Breast epithelium (tissue), 4 donors: ENCODE results near the gene EMX2. TPM values are rescaled to one million over a fixed set of nuclear protein-coding genes. Genes with fewer than 3 reads are reported as not detected.

ENCODE experiments used
- DNase-seq, 2 donors: peaks; one replicate each; pipeline ENCODE4 v3.0.0-alpha.2; 2019; ENCODE audit warnings: low spot score in 2 of 2
- H3K27ac ChIP-seq, 2 donors: fragments of 200-600 bp; sonication (generic) in 1 of 2; one replicate each; pipeline ENCODE4 v1.5.1; 2016 to 2019; ENCODE audit warnings: mild to moderate bottlenecking in 1 of 2
- H3K27me3 ChIP-seq, 2 donors: fragments of 200-600 bp; sonication (generic) in 1 of 2; one replicate each; pipeline versions ENCODE4 v1.5.1 to v1.6.0; 2017 to 2019; ENCODE audit warnings: control low read depth in 1 of 2, mild to moderate bottlenecking in 1 of 2
- H3K36me3 ChIP-seq: fragments of 200-600 bp; one replicate; pipeline ENCODE4 v1.5.1; 2019
- H3K4me1 ChIP-seq, 2 donors: fragments of 200-600 bp; sonication (generic); one replicate each; pipeline ENCODE4 v1.5.1; 2016 to 2019; ENCODE audit warnings: control low read depth in 1 of 2
- H3K4me3 ChIP-seq, 3 donors: fragments of 200-600 bp; sonication (generic); 1 replicate in 2 of 3; 2 replicates in 1 of 3; pipeline ENCODE4 v1.5.1; 2016 to 2019; ENCODE audit warnings: mild to moderate bottlenecking in 3 of 3, moderate library complexity in 2 of 3
- H3K9me3 ChIP-seq, 2 donors: fragments of 200-600 bp; sonication (generic) in 1 of 2; one replicate each; pipeline ENCODE4 v1.5.1; 2016 to 2019; ENCODE audit warnings: control low read depth in 1 of 2
- CTCF ChIP-seq, 3 donors: fragments of 450-650 bp; IDR thresholded peaks; one replicate each; pipeline ENCODE4 v1.5.1; 2016 to 2017; ENCODE audit warnings: antibody characterized with exemption in 3 of 3, mild to moderate bottlenecking in 3 of 3, moderate library complexity in 3 of 3
- POLR2A ChIP-seq: fragments of 450-650 bp; IDR thresholded peaks from one replicate; pipeline ENCODE4 v1.6.1; 2016; ENCODE audit warnings: antibody characterized with exemption, mild to moderate bottlenecking, moderate library complexity
- POLR2AphosphoS5 ChIP-seq, 3 donors: sonication (generic); formaldehyde crosslinking; IDR thresholded peaks; one replicate each; pipeline ENCODE4 v1.6.1; 2017; ENCODE audit warnings: antibody characterized with exemption in 3 of 3
- intact Hi-C: fragments of 100-400 bp; cut with DNase I; formaldehyde crosslinking; loops from one replicate; pipeline ENCODE4 v1.15.1; 2023; ENCODE audit warnings: low total_unique reads
- total RNA-seq, 3 donors: library from RNA; depleted of rRNA; stranded (reverse); fragments of >200 nt; gene quantifications; one replicate each; pipeline ENCODE4 v1.1.0, GENCODE V29; 2016

EMX2 gene
- total RNA-seq, 3 donors from 2014 or later = 0.29 to 7.8 (median 0.98) TPM

GRCh38 chr10:117555863-117556262 lies 13.3 kb downstream of the EMX2 start:
- no peaks in the 10 kb centered on the region for H3K36me3 ChIP-seq
- no peak for DNase-seq
- H3K4me3 ChIP-seq = no peak overlapping the region
- peaks cover 4 to 61% of the 10 kb centered on the region in 2 donors for H3K27me3 ChIP-seq
- TF ChIP-seq CTCF (IDR thresholded peaks at IDR 0.05) (no peak), POLR2AphosphoS5 (IDR thresholded peaks at IDR 0.05) (no peak), POLR2A (no peak)
- no peaks in the 10 kb centered on the region for H3K9me3 ChIP-seq
- H3K4me1 ChIP-seq = peaks cover 0 to 3% of the 10 kb centered on the region in 2 donors
- intact Hi-C loops = no loop called here
- no peak overlapping the region for H3K27ac ChIP-seq

GRCh38 chr10:117556356-117556755 lies 13.8 kb downstream of the EMX2 start:
- TF ChIP-seq POLR2AphosphoS5 (IDR thresholded peaks at IDR 0.05) (no peak), POLR2A (no peak), CTCF (IDR thresholded peaks at IDR 0.05) (no peak)
- Histone ChIP-seq H3K27ac (no peak overlapping the region), H3K4me3 (no peak overlapping the region), H3K27me3 (peaks cover 4 to 56% of the 10 kb centered on the region in 2 donors), H3K4me1 (peaks cover 0 to 3% of the 10 kb centered on the region in 2 donors), H3K36me3 (no peaks in the 10 kb centered on the region), H3K9me3 (no peaks in the 10 kb centered on the region)
- DNase-seq = no peak
- intact Hi-C loops = no loop called here

- Histone ChIP-seq H3K4me3 (no peak overlapping the region), H3K27me3 (peaks cover 4 to 22% of the 10 kb centered on the region in 2 donors), H3K36me3 (no peaks in the 10 kb centered on the region), H3K4me1 (no peaks in the 10 kb centered on the region), H3K27ac (no peak overlapping the region), H3K9me3 (no peaks in the 10 kb centered on the region)
- intact Hi-C loops = no loop called here
- DNase-seq = no peak
- TF ChIP-seq POLR2AphosphoS5 (IDR thresholded peaks at IDR 0.05) = no peak
- TF ChIP-seq CTCF (IDR thresholded peaks at IDR 0.05) = no peak
- no peak for TF ChIP-seq POLR2A
Observed at GRCh38 chr10:117559712-117560111, 17.2 kb downstream of the EMX2 start.

GRCh38 chr10:117560942-117561341 lies 18.4 kb downstream of the EMX2 start:
- no peak for TF ChIP-seq POLR2A
- TF ChIP-seq POLR2AphosphoS5 (IDR thresholded peaks at IDR 0.05) = no peak
- TF ChIP-seq CTCF (IDR thresholded peaks at IDR 0.05) = no peak
- Histone ChIP-seq H3K4me3 (no peak overlapping the region), H3K27ac (no peak overlapping the region), H3K27me3 (peaks cover 0 to 10% of the 10 kb centered on the region in 2 donors), H3K36me3 (no peaks in the 10 kb centered on the region), H3K9me3 (no peaks in the 10 kb centered on the region), H3K4me1 (no peaks in the 10 kb centered on the region)
- intact Hi-C loops = no loop called here
- no peak for DNase-seq

GRCh38 chr10:117562220-117562619 lies 19.7 kb downstream of the EMX2 start:
- Histone ChIP-seq H3K36me3 (no peaks in the 10 kb centered on the region), H3K27me3 (no peaks in the 10 kb centered on the region), H3K4me1 (no peaks in the 10 kb centered on the region), H3K9me3 (no peaks in the 10 kb centered on the region), H3K27ac (no peak overlapping the region), H3K4me3 (no peak overlapping the region)
- intact Hi-C loops = no loop called here
- TF ChIP-seq POLR2AphosphoS5 (IDR thresholded peaks at IDR 0.05) (no peak), CTCF (IDR thresholded peaks at IDR 0.05) (no peak), POLR2A (no peak)
- DNase-seq = no peak
